ENCODE measurements around the gene TM9SF3.

- TF ChIP-seq CTCF (IDR thresholded peaks at IDR 0.05; ENCODE audit: low read depth, low read length, poor library complexity, severe bottlenecking) (no peak), EZH2phosphoT487 (IDR thresholded peaks at IDR 0.05; ENCODE audit: borderline replicate concordance, low read length) (no peak)
Measured at GRCh38 chr10:96505150-96506136, 81.4 kb downstream of the TM9SF3 start.
